Neural progenitor cell (in vitro differentiated cells): ENCODE measurements around the gene GNG7. TPM values are rescaled to one million over a fixed set of nuclear protein-coding genes. Genes with fewer than 3 reads are reported as not detected.

ENCODE experiments used
- DNase-seq: peaks from one replicate; pipeline ENCODE4 v3.0.0-alpha.2; 2016; ENCODE audit warnings: low spot score
- H2AFZ ChIP-seq: fragments of 200-600 bp; sonication (generic); replicated peaks from 2 replicates; pipeline ENCODE4 v1.6.1; 2016; ENCODE audit warnings: antibody characterized with exemption
- H3F3A ChIP-seq: fragments of 200-600 bp; sonication (generic); 2 replicates; pipeline ENCODE4 v1.6.1; 2016; ENCODE audit warnings: antibody characterized with exemption, low read depth
- H3K27ac ChIP-seq: fragments of 200-600 bp; sonication (generic); 2 replicates; pipeline ENCODE4 v1.5.1; 2016; ENCODE audit warnings: mild to moderate bottlenecking
- H3K27me3 ChIP-seq: fragments of 200-600 bp; sonication (generic); 2 replicates; pipeline ENCODE4 v1.6.1; 2016; ENCODE audit warnings: mild to moderate bottlenecking, moderate library complexity
- H3K36me3 ChIP-seq: fragments of 200-600 bp; sonication (generic); 2 replicates; pipeline ENCODE4 v1.5.1; 2016
- H3K4me1 ChIP-seq: fragments of 200-600 bp; sonication (generic); 2 replicates; pipeline ENCODE4 v1.6.1; 2016; ENCODE audit warnings: mixed run types
- H3K4me2 ChIP-seq: fragments of 200-600 bp; sonication (generic); 2 replicates; pipeline ENCODE4 v1.6.1; 2016
- H3K4me3 ChIP-seq: fragments of 200-600 bp; sonication (generic); 2 replicates; pipeline ENCODE4 v1.5.1; 2016
- H3K79me2 ChIP-seq: fragments of 200-600 bp; sonication (generic); 2 replicates; pipeline ENCODE4 v1.6.1; 2016; ENCODE audit warnings: low read depth
- H3K9ac ChIP-seq: fragments of 200-600 bp; sonication (generic); 2 replicates; pipeline ENCODE4 v1.6.1; 2016
- H3K9me3 ChIP-seq: fragments of 200-600 bp; sonication (generic); 2 replicates; pipeline ENCODE4 v1.5.1; 2016; ENCODE audit warnings: low read depth
- H4K20me1 ChIP-seq: fragments of 200-600 bp; sonication (generic); 2 replicates; pipeline ENCODE4 v1.6.1; 2016; ENCODE audit warnings: low read depth
- H3K27ac Mint-ChIP-seq: 3 replicates; pipeline ENCODE4 v1.8.0; 2021; ENCODE audit warnings: mixed read lengths
- H3K27me3 Mint-ChIP-seq: 2 replicates; pipeline ENCODE4 v1.8.0; 2022; ENCODE audit warnings: low read depth, mild to moderate bottlenecking, inconsistent platforms, moderate library complexity, mixed read lengths; ENCODE audit not compliant: insufficient read depth
- H3K36me3 Mint-ChIP-seq: 3 replicates; pipeline ENCODE4 v1.8.0; 2021; ENCODE audit warnings: mixed read lengths
- H3K4me1 Mint-ChIP-seq: 3 replicates; pipeline ENCODE4 v1.8.0; 2021; ENCODE audit warnings: mixed read lengths
- H3K4me3 Mint-ChIP-seq: 3 replicates; pipeline ENCODE4 v1.8.0; 2021; ENCODE audit warnings: mild to moderate bottlenecking, moderate library complexity, mixed read lengths
- H3K9me3 Mint-ChIP-seq: 3 replicates; pipeline ENCODE4 v1.8.0; 2020; ENCODE audit warnings: mixed read lengths
- CTCF ChIP-seq: fragments of 200-600 bp; sonication (generic); IDR thresholded peaks from 2 replicates; pipeline ENCODE4 v1.5.1; 2017; ENCODE audit warnings: antibody characterized with exemption, mild to moderate bottlenecking
- EZH2 ChIP-seq: fragments of 200-600 bp; sonication (generic); IDR thresholded peaks from 2 replicates; pipeline ENCODE4 v1.6.1; 2017; ENCODE audit warnings: antibody characterized with exemption, mild to moderate bottlenecking, moderate library complexity
- EZH2phosphoT487 ChIP-seq: fragments of 200-600 bp; sonication (generic); IDR thresholded peaks from 2 replicates; pipeline ENCODE4 v1.6.1; 2017; ENCODE audit warnings: antibody characterized with exemption
- total RNA-seq: library from RNA; depleted of rRNA; stranded (reverse); fragments of >200 nt; gene quantifications from 2 replicates; pipeline ENCODE4 v1.2.3, GENCODE V29; 2015; ENCODE audit warnings: low replicate concordance

GNG7 gene
- total RNA-seq, 1 donor from 2014 or later, result 7.0 TPM

GRCh38 chr19:2627855-2628254 lies 74.6 kb downstream of the GNG7 start:
- Mint-ChIP-seq H3K4me1 (peaks cover 20% of the 10 kb centered on the region), H3K27me3 (peaks cover 5% of the 10 kb centered on the region), H3K4me3 (no peak overlapping the region), H3K36me3 (no peaks in the 10 kb centered on the region), H3K9me3 (peaks cover 15% of the 10 kb centered on the region), H3K27ac (no peak overlapping the region)
- DNase-seq, result no peak
- Histone ChIP-seq H4K20me1 (no peaks in the 10 kb centered on the region), H3K4me3 (no peak overlapping the region), H3K27me3 (no peaks in the 10 kb centered on the region), H3K9ac (no peak overlapping the region), H3K4me2 (no peak overlapping the region), H3F3A (peaks cover 6% of the 10 kb centered on the region), H3K36me3 (no peaks in the 10 kb centered on the region), H3K79me2 (no peaks in the 10 kb centered on the region), H3K4me1 (no peaks in the 10 kb centered on the region), H3K27ac (no peak overlapping the region), H2AFZ (no peak overlapping the region), H3K9me3 (no peaks in the 10 kb centered on the region)
- no peak for TF ChIP-seq EZH2phosphoT487
- TF ChIP-seq CTCF, result no peak
- no peak for TF ChIP-seq EZH2

- DNase-seq, result no peak
- Mint-ChIP-seq H3K4me1 (peaks cover 19% of the 10 kb centered on the region), H3K27me3 (peaks cover 5% of the 10 kb centered on the region), H3K36me3 (no peaks in the 10 kb centered on the region), H3K27ac (no peak overlapping the region), H3K9me3 (peaks cover 15% of the 10 kb centered on the region), H3K4me3 (peak overlapping the region; percentile 52)
- no peak overlapping the region for H3K9ac ChIP-seq
- H3K79me2 ChIP-seq, result no peaks in the 10 kb centered on the region
- no peak overlapping the region for H3K4me3 ChIP-seq
- no peaks in the 10 kb centered on the region for H3K27me3 ChIP-seq
- H3K4me2 ChIP-seq, result no peak overlapping the region
- TF ChIP-seq EZH2phosphoT487 (no peak), CTCF (no peak), EZH2 (no peak)
- no peaks in the 10 kb centered on the region for H3K9me3 ChIP-seq
- H4K20me1 ChIP-seq, result no peaks in the 10 kb centered on the region
- H3K4me1 ChIP-seq, result no peaks in the 10 kb centered on the region
- H3F3A ChIP-seq, result peaks cover 6% of the 10 kb centered on the region
- no peak overlapping the region for H3K27ac ChIP-seq
- no peaks in the 10 kb centered on the region for H3K36me3 ChIP-seq
- no peak overlapping the region for H2AFZ ChIP-seq
Observed at GRCh38 chr19:2627319-2627829, 75.1 kb downstream of the GNG7 start.

GRCh38 chr19:2625434-2625833 lies 77.1 kb downstream of the GNG7 start:
- H3K4me3 ChIP-seq, result no peak overlapping the region
- no peak for DNase-seq
- H3K9me3 Mint-ChIP-seq, result peaks cover 10% of the 10 kb centered on the region
- H3K4me2 ChIP-seq, result no peak overlapping the region
- H3K4me3 Mint-ChIP-seq, result peak overlapping the region; percentile 29
- H3K9me3 ChIP-seq, result no peaks in the 10 kb centered on the region
- H3K27me3 Mint-ChIP-seq, result peaks cover 3% of the 10 kb centered on the region
- H3K4me1 Mint-ChIP-seq, result peaks cover 26% of the 10 kb centered on the region
- no peak overlapping the region for H2AFZ ChIP-seq
- H3K27ac ChIP-seq, result no peak overlapping the region
- no peaks in the 10 kb centered on the region for H3K79me2 ChIP-seq
- no peaks in the 10 kb centered on the region for H4K20me1 ChIP-seq
- H3K36me3 ChIP-seq, result no peaks in the 10 kb centered on the region
- no peak for TF ChIP-seq CTCF
- no peak for TF ChIP-seq EZH2
- H3K36me3 Mint-ChIP-seq, result no peaks in the 10 kb centered on the region
- no peak overlapping the region for H3K9ac ChIP-seq
- no peaks in the 10 kb centered on the region for H3K4me1 ChIP-seq
- H3F3A ChIP-seq, result peaks cover 6% of the 10 kb centered on the region
- H3K27me3 ChIP-seq, result no peaks in the 10 kb centered on the region
- H3K27ac Mint-ChIP-seq, result no peak overlapping the region
